Suppressor macrophage treated with lipopolysaccharide for 4 hours (primary cell): ENCODE results near the gene MRPS27.
"Not testable (repeated sequence)": the region's sequence is repeated elsewhere in the genome, so short reads cannot be mapped to it uniquely, and the experiment has no call there.

ENCODE experiments used
- DNase-seq: peaks from one replicate; pipeline ENCODE4 v3.0.0-alpha.2; 2020

MRPS27 gene

DNA sequence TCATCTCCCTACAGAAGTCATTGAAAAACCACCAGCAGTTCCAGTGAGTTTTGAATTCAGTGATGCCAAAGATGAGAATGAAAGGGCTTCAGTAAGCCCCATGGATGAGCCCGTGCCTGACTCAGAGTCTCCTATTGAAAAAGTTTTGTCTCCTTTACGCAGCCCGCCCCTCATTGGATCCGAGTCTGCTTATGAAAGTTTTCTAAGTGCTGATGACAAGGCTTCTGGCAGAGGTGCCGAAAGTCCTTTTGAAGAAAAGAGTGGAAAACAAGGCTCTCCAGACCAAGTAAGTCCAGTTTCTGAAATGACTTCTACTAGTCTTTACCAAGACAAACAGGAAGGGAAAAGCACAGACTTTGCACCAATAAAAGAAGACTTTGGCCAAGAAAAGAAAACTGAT is 122.6 kb downstream of the MRPS27 start:
- DNase-seq: no peak

DNA sequence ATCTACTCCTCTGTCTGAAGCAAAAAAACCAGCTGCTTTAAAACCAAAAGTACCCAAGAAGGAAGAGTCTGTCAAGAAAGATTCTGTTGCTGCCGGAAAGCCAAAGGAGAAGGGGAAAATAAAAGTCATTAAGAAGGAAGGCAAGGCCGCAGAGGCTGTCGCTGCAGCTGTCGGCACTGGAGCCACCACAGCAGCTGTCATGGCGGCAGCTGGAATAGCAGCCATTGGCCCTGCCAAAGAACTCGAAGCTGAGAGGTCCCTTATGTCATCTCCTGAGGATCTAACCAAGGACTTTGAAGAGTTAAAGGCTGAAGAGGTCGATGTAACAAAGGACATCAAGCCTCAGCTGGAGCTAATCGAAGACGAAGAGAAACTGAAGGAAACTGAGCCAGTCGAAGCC is 124.5 kb downstream of the MRPS27 start:
- DNase-seq: no peak

DNA sequence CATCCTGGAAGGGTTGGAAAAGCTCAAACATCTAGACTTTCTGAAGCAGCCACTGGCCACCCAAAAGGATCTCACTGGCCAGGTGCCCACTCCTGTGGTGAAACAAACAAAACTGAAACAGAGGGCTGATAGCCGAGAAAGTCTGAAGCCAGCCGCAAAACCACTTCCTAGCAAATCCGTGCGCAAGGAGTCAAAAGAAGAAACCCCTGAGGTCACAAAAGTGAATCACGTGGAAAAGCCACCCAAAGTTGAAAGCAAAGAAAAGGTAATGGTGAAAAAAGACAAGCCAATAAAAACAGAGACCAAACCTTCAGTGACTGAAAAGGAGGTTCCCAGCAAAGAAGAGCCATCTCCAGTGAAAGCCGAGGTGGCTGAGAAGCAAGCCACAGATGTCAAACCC is 125.2 kb downstream of the MRPS27 start:
- no peak for DNase-seq

DNA sequence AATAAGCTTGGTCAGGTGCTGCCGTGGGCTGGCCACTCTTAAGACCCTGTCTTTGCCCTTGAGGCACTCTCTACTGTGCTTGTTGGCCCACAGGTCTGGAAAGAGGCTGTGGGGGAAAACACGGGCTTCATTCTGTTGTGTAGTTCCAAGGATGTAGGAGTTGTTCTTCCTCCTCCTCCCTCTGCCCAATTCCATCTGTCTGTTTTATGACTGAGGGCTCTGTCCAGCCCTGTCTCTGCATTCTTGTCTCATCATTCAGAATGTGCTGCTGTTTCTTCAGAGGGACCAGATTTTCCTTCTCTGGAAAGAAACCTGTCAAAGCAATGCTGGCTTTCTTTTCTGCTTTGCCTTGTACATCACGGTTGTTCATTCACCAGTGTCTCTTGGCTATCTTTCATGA is 128.6 kb downstream of the MRPS27 start:
- DNase-seq: no peak

DNA sequence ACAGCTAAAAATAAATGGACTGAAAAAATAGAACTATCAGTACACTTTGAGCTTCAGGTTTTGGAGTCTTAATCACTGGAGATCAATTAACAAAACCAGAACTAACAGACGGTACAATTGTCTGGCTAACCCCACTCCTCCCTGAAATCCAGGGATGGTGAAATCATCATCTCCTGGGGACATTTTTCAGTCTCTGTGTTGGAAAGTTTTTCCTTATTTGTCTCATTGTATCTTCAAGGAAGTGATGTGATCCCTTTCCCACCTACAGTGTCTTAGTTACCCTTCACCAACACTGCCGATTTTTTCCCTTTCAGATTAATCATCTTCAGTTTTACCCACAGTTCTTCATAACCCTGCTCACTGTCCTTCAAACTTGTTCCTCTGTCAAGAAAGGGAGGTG is 130.9 kb downstream of the MRPS27 start:
- DNase-seq: no peak

DNA sequence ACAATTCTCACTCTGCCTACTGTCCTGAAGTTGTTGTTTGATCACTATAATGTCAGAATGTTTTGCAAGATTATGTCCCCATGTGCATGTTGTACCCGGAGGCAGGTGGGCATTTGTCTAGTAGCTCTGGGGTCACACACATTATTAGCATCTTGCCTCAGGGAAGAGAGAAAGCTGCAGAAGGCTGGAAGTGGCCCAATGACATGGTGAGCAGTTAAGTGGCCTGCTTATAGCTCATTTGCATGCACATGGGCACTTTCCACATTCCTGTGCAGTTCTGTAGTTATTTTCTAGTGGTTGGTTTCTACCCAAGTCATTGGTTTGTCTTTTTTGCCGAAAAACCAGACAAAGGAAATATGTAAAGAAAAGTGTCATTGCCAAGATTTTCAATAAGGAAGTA is 131.9 kb downstream of the MRPS27 start:
- no peak for DNase-seq

DNA sequence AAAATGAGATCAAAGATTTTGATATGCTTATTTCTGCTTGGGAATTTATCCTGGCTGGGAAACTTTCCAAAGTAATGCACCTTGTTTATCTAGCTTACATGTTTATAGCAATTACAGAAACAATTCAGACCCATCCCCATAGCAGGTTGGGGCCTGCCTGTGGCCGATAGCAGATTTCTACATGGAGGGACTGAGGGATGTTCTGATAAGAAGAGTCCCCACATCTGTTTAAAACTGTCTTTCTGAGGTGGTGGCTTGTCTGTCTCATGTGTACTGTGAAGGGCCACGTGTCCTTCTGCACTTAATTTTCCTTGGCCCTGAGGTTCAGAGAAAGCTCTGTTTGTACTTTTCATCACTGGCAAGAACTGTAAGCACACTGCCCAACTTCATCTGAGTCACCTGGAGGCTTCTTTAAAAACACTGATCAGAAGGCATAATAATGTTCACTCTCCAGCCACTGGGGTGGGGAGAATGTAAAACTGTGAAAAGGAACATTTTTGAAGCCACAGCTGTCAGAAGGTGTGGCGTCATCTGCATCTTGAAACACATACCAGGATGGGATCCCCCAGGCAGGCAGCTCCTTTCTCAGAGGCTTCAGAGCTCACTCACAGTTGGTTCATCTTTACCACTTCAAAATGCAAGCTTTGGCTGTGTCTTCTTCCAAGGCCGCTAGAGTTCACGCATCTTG is 132.5 kb downstream of the MRPS27 start:
- DNase-seq: no peak

DNA sequence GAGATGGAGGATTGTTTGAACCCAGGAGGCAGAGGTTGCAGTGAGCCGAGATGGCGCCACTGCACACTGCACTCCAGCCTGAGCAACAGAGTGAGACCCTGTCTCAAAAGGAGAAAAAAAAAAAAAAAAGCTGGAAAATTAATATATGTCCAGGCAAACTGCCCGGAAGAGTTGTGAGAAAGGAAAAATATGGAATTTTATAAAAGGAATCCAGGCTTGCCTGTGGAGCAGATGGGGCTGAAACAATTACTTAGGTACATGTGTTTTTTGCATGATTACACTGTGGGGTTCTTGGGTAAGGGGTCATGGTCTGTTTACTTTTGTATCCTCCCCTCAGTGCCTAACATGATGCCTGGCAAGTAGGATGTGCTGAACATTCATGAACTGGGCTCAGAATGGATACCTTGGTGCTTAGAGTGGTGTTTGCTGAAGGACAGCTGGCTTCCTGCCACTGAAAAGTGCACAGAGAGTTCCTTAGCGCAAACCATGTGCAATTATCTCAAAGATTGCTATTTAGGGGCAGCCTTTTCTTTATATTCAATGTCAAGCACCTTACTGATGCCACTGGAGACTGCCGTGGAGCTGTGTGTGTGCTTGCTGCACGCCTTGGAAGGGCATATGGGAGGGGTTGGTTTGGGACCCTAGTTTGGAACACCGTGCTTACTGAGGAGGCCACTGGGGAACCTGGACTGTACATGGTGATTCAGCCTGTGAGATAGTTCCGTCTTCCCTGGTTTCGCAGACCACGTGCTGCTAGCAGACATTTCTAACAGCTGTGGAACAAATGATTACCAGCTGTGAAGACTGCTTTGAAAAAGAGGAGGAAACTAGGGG is 134.3 kb downstream of the MRPS27 start:
- DNase-seq: no peak

DNA sequence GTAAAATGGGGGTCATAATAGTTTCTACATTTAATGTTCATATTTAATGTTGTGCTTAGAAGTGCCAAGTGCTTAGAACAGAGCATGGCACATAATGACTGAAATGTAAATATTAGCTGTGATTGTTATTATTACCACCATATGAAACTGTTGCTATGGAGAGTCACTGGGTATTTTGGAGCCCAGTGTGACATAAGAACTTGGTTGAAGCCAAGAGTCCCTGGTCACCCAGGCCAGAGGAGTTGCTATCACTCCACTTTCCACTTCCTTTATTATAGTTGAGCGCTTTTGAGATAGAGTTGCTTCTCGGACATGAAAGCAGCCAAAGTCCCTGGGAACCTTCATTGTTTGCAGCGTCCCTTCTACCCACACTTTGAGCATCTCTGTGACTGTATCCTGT is 135.6 kb downstream of the MRPS27 start:
- DNase-seq: no peak

DNA sequence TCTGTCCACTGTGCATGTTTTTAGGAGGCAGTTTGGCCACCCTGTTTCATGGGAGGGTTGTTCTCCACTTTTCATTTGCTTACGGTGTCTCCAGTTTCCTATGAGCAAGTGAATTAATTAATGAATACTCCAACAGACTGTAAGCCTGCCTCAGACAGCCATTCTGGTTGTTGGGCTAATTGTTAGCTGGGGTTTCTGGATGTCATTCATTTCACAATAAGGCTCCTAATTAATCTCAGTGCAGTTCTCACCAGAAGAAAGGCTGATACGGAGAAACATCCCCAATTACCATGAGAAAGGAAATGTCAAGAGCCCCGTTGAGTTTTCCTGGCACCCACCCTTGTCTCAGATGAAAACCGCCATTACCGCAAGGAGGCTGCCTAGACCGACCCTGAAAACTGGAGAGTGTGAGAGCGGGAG is 136.9 kb downstream of the MRPS27 start:
- DNase-seq: no peak

DNA sequence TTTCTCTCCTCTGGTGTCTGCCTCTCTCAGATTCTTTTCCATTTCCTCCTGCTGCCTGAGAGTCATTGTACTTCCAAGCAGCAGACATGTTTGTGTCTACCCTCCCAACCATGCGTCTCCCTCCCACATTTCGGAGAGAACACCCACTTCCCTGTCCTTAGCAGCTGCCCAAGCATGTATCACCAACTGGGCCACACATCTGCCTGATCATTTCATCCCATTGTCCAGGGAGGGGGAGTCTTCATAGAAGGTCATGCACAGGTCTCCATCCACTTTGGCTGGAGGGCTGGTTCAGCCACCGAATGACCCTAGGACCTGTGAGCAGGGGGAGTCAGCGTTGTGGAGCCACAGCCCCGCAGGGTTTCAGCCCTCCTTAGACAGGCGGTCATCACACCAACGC is 137.4 kb downstream of the MRPS27 start:
- DNase-seq: no peak

DNA sequence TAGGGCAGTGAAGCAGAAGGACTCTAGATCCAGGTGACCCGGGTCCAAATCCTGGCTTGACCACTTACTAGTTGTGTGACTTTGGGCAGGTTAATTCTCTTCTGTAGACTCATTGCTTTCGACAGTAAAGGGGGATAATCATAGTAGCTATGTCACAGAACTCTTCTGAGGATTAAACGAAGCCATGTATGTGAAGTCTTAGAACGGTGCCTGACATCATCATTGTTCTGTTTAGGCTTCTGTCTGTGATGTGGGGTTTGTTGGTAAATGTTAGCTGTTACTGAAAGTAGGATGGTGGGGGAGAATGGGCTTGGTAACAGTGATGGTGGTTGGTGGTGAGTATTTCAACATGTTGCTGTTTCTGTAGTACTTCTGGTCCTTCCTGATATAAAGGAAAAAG is 139.1 kb downstream of the MRPS27 start:
- DNase-seq: no peak

DNA sequence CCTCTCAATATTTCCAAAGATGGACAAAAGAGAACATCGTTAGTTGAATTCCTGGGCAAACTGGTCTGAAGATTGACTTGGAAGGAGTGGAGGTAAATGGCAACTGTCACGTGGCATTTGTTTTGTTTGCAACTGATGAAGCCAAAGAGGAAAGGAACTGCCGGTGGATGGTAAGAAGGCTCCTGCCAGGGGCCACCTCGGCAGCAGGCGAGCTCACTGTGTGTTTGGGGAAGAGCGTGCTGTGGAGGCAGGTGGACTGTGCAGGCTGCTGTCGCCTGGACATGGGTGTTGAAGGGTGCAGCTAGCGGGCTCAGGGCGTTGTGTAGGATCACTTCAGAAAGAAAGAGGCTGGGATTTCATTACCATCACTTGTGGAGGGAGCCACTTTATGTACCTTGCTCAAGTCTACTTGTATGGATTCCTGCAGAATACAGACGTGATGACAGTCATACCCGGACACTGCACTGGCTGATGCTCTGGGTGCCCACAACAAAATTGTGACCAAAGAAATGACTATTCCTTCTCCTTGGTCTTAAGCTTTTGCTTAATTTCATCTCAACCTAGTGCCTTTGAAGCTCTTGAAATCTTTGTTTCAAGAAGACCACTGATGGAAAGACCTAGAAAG is 140.1 kb downstream of the MRPS27 start:
- no peak for DNase-seq

DNA sequence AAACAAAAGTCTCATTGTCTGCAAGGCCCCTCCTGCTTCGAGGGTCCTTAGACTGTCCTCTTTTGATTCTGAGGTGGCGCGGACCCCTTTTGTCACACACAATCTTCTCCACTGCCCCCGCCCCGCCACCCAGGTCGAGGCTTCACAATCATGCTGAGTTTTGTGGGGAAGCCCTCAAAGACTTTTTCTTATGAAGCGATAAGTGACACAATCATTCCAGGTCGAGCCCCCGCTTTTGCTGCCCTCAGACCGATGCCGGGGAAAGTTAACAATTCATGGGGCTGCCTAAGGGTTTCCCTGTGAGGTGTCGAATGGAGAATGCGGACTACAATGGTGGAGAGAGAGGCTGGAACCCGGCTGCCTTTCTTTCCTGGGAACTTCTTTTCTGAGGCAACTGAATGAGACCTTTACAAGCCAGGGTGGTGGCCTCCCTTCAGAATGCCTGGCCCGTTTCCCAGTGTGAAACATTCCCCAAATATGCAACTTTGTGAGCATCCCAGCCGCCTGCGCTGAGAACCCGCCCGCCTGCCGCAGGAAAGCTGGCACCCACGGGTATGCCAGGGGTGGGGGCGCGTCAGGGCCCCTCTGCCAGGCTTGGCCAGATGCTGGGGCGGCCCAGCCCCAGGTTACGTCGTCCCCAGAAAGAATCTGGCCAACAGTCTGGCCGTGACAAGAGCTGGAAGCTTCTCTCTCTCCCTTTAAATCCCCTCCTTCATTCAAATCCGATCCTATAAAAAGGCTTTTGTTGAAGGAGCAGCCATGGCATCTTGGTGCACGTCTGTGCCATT is 140.8 kb downstream of the MRPS27 start:
- DNase-seq: no peak

DNA sequence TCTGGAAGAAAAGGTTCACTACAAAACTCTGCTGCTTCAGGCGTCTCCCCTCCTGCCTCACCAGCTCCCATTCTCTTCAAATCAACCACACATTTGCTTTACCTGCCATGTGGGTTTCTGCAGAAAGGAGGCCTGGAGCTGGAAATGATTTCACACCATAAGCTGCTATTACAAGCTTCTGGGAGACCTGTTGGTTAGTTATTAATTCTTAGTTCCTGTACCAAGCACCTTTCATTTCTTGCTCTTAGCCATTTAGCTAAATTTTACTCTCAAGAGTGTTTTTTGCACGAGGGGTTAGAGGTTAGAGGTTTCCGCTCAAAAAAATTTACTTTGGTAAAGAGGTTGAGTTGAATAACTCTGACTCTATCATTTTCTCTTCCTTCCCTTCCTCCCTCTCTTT is 142.5 kb downstream of the MRPS27 start:
- no peak for DNase-seq

DNA sequence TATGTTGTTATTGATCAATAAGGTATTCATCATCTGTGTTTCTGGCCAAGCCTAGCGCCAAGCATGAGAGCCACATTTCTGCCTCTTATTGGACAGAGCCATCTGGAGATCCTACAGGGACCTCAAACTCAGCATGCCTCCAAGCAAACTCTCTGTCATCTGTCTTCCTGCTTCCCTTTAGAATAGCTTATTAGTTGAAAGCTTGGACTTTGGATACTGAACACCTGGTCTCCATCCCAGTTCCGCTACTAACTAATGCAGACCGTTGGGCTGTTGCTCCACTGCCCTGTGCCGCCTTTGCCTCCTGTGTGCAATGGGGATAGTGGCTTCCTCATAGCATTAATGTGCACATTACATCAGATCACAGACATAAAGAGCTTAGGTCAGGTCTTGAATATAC is 147.3 kb downstream of the MRPS27 start:
- no peak for DNase-seq

DNA sequence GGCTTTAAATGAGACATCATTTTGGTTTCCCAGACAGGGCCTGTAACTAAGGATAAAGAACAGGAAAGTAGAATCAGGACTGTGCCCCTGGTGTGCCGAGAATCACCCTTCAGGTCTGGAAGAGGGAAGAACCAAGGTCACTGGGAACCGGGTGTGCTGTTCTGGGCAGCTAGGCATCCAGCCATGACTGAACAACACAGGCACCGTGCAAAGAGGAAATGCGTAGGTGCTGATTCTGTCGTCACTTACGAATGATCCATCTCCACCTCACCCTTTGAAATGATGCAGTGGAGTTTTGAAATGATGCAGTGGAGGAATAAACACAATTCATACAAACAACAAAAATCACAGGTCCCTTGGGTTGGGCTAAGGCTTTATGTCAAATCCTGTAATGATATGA is 148.4 kb downstream of the MRPS27 start:
- DNase-seq: no peak

DNA sequence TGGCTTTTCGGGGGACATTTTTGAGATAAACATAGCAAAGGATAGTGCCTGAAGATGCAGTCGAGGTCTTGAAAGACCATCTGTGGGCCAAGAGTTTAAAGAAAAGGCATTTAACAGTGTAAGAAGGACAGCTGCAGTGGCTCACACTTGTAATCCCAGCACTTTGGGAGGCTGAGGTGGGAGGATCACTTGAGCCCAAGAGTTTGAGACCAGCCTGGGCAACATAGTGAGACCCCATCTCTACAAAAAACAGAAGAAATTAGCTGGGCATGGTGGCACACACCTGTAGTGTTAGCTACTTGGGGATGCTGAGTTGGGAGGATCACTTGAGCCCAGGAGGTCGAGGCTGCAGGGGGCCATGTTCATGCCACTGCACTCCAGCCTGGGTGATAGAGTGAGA is 148.9 kb downstream of the MRPS27 start:
- not testable (repeated sequence) for DNase-seq

DNA sequence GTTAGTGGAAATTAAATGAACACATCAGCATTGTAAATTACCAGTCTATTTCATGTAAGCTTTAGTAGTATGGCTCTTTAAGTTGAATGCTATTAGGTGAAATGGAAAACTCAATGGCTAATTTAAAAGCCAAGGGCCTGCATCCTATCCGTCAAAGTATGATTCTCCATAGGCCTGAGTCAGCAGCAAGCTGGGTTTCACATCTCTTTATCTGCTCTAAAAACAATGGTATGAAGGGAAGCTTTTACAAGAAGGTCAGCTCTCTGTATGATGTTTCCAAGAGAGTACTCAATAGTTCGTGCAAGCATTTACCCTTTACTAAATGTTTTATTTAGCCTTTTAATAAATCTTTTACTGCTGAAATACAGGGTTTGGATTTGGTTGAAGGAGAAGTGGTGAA is 149.9 kb downstream of the MRPS27 start:
- no peak for DNase-seq
